ENCODE data around the gene ROPN1B. TPM values are rescaled to one million over a fixed set of nuclear protein-coding genes. Genes with fewer than 3 reads are reported as not detected.

ROPN1B gene
- total and polyA plus RNA-seq, 2 of the 8 experiments (the other 6 are each of a cell fraction or from before 2014, with no cell fraction given) = 0.30 TPM; not detected in 1

- TF ChIP-seq CHD7 (IDR thresholded peaks at IDR 0.05; ENCODE audit: insufficient replicate concordance, low read length) (no peak), JUN (IDR thresholded peaks at IDR 0.05; ENCODE audit: low read depth, low read length) (no peak), KDM4A (IDR thresholded peaks at IDR 0.05; ENCODE audit: low read depth, low read length, severe bottlenecking) (no peak), CHD1 (IDR thresholded peaks at IDR 0.05; ENCODE audit: low read depth, low read length) (no peak), POLR2A (IDR thresholded peaks at IDR 0.05; ENCODE audit: control extremely low read depth in 1 of 2, low read depth in 2 of 2, low read length in 2 of 2) (no peak), GTF2F1 (IDR thresholded peaks at IDR 0.05; ENCODE audit: borderline replicate concordance, low read depth, low read length) (no peak), CREB1 (IDR thresholded peaks at IDR 0.05) (no peak), TAF1 (IDR thresholded peaks at IDR 0.05; ENCODE audit: low read depth, low read length) (no peak), HDAC6 (IDR thresholded peaks at IDR 0.05; ENCODE audit: low read depth, low read length) (no peak), FOSL1 (IDR thresholded peaks at IDR 0.05; ENCODE audit: insufficient read depth, low read depth, low read length) (no peak), POU5F1 (IDR thresholded peaks at IDR 0.05; ENCODE audit: low read depth, low read length) (no peak)
These were observed 55.3 kb downstream of the ROPN1B start (continued) for GRCh38 chr3:126024049-126024854.
